PC-3 (cell line): ENCODE measurements around the gene USH2A.

Experiments
- CTCF ChIP-seq: fragments of 300-600 bp; sonication (generic); conservative IDR thresholded peaks from 2 replicates; pipeline ENCODE4 v1.5.1; 2017; ENCODE audit warnings: antibody characterized with exemption, low read depth, mild to moderate bottlenecking, low read length
- EZH2 ChIP-seq: fragments of 300-600 bp; sonication (generic); IDR thresholded peaks from one replicate; pipeline ENCODE4 v1.6.1; 2017; ENCODE audit warnings: antibody characterized with exemption, mild to moderate bottlenecking, low read length; ENCODE audit not compliant: unreplicated experiment
- EZH2phosphoT487 ChIP-seq: fragments of 300-600 bp; sonication (generic); IDR thresholded peaks from 2 replicates; pipeline ENCODE4 v1.6.1; 2018; ENCODE audit warnings: mild to moderate bottlenecking, antibody characterized with exemption, low read length, borderline replicate concordance

- TF ChIP-seq CTCF: no peak
- TF ChIP-seq EZH2: no peak
- TF ChIP-seq EZH2phosphoT487: no peak
Observed at GRCh38 chr1:215865060-215865459, 558.2 kb downstream of the USH2A start.
